ENCODE data around the gene UBFD1.

Gene UBFD1

GRCh38 chr16:23511731-23512130 lies 45.8 kb upstream of the UBFD1 start:
- DNase-seq (ENCODE audit: low spot score) = no peak
- in situ Hi-C loops (cut with MboI; ENCODE audit: low sequenced_read_pairs, unreplicated experiment) = no loop called here
- TF ChIP-seq CTCF (IDR thresholded peaks at IDR 0.05; ENCODE audit: borderline replicate concordance, control extremely low read depth, extremely low read depth, insufficient read depth, missing control alignments) = no peak

DNA sequence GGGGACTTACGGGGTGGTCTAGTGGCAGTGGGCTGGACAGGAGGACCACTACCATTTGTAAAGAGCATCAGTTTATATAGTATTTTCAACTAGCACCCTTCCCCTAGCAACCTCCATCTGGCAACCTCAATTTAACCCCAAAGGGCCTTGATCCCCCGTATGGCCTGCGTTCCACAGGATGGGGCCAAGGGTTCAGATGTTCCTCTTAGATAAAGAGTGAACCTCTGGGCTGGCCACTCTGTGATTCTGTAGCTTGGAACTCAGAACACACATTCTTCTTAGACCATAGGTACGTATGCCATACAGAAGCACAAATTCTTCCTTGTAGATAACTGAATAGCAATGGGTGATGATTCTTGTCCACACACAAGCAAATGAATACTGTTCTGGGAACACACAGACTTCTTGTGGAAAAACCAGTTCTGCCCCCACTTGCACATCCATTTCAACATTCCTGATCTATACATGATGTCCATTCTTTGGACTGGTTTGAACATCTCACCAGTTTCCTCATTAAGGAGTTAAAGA lies 45.3 kb upstream of the UBFD1 start:
- in situ Hi-C loops (cut with MboI; ENCODE audit: low sequenced_read_pairs, unreplicated experiment) = no loop called here

DNA sequence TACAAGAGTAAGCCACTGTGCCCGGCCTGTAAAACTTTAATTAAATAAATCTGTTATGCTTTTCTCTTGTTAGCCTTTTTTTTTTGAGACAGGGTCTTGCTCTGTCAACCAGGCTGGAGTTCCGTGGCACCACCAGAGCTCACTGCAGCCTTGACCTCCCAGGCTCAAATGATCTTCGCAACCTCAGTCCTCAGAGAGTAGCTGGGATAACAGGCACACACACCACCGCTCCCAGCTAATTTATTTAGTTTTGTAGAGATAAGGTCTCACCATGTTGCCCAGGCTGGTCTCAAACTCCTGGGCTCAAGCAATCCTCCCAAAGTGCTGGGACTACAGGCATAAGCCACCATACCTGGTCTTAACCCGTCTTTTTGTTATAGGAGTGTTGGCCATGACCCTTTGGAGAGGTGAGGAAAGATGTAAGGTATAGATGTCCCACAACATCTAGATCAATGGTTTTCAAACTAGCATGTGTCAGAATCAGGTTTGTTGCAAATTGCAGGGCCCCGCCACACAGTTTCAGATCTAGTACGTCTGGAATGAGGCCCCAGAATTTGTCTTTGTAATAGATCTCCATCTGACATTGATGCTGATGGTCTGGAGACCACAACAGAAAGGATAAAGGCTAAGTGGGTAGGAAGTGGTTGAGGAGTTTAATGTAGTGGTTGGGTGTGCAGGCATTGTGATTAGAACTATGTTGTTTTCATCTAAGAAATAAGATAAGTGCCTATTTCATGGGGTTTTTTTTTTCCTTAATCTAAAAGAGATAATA lies 43.0 kb upstream of the UBFD1 start:
- in situ Hi-C loops (cut with MboI; ENCODE audit: low sequenced_read_pairs, unreplicated experiment) = no loop called here
- no peak for DNase-seq (ENCODE audit: low spot score)
- TF ChIP-seq CTCF (IDR thresholded peaks at IDR 0.05; ENCODE audit: borderline replicate concordance, control extremely low read depth, extremely low read depth, insufficient read depth, missing control alignments) = no peak

More for the DNA sequence above, 45.3 kb upstream of the UBFD1 start:
- DNase-seq (ENCODE audit: low spot score) = no peak
- no peak for TF ChIP-seq CTCF (IDR thresholded peaks at IDR 0.05; ENCODE audit: borderline replicate concordance, control extremely low read depth, extremely low read depth, insufficient read depth, missing control alignments)

DNA sequence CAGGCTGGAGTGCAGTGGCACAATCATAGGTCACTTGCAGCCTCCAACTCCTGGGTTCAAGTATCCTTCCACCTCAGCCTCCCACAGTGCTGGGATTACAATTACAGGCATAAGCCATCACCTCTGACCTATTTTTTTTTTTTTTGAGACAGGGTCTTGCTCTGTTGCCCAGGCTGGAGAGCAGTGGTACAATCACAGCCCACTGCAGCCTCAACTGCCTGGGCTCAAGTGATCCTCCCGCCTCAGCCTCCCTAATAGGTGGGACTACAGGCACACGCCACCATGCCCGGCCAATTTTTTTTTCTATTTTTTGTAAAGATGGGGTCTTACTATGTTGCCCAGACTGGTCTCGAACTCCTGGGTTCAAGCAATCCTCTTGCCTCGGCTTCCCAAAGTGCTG lies 41.6 kb upstream of the UBFD1 start:
- in situ Hi-C loops (cut with MboI; ENCODE audit: low sequenced_read_pairs, unreplicated experiment) = no loop called here
- TF ChIP-seq CTCF (IDR thresholded peaks at IDR 0.05; ENCODE audit: borderline replicate concordance, control extremely low read depth, extremely low read depth, insufficient read depth, missing control alignments) = no peak
- DNase-seq (ENCODE audit: low spot score) = no peak

- no peak for TF ChIP-seq CTCF (IDR thresholded peaks at IDR 0.05; ENCODE audit: borderline replicate concordance, control extremely low read depth, extremely low read depth, insufficient read depth, missing control alignments)
- DNase-seq (ENCODE audit: low spot score) = no peak
- in situ Hi-C loops (cut with MboI; ENCODE audit: low sequenced_read_pairs, unreplicated experiment) = no loop called here
These were observed 41.0 kb upstream of the UBFD1 start for GRCh38 chr16:23516366-23517137.

GRCh38 chr16:23518435-23518891 lies 39.1 kb upstream of the UBFD1 start:
- DNase-seq (ENCODE audit: low spot score) = no peak

More at GRCh38 chr16:23518435-23518891, 39.1 kb upstream of the UBFD1 start:
- in situ Hi-C loops (cut with MboI; ENCODE audit: low sequenced_read_pairs, unreplicated experiment) = no loop called here
- no peak for TF ChIP-seq CTCF (IDR thresholded peaks at IDR 0.05; ENCODE audit: borderline replicate concordance, control extremely low read depth, extremely low read depth, insufficient read depth, missing control alignments)

Measured in GM13976 (cell line).